Left lung (tissue), 10 donors: Measurements from ENCODE around the gene LRMDA. TPM values are rescaled to one million over a fixed set of nuclear protein-coding genes. Genes with fewer than 3 reads are reported as not detected.

Experiments
- ATAC-seq: fragments of 200-7000 bp; cut with Tn5 transposase; one replicate; pipeline ENCODE4 v1.9.1; 2020; ENCODE audit warnings: moderate library complexity
- DNase-seq, 4 donors: peaks; one replicate each; pipeline ENCODE4 v3.0.0-alpha.2; 2013 to 2020
- H3K27ac ChIP-seq, 2 donors: fragments of 200-600 bp; sonication (generic) in 1 of 2; one replicate each; pipeline versions ENCODE4 v1.5.0 to v1.8.0; 2020 to 2021
- H3K27me3 ChIP-seq, 2 donors: fragments of 200-600 bp; sonication (generic) in 1 of 2; one replicate each; pipeline versions ENCODE4 v1.5.0 to v1.8.0; 2020 to 2021
- H3K36me3 ChIP-seq, 2 donors: fragments of 200-600 bp; sonication (generic) in 1 of 2; one replicate each; pipeline versions ENCODE4 v1.5.0 to v1.8.0; 2020 to 2021
- H3K4me1 ChIP-seq, 2 donors: fragments of 200-600 bp; one replicate each; pipeline ENCODE4 v1.8.0; 2021
- H3K4me3 ChIP-seq, 2 donors: fragments of 200-600 bp; sonication (generic) in 1 of 2; one replicate each; pipeline versions ENCODE4 v1.5.0 to v1.8.0; 2020 to 2021; ENCODE audit warnings: mild to moderate bottlenecking in 1 of 2
- H3K9me3 ChIP-seq, 2 donors: fragments of 200-600 bp; sonication (generic) in 1 of 2; one replicate each; pipeline versions ENCODE4 v1.5.0 to v1.8.0; 2020 to 2021
- intact Hi-C, 2 donors: fragments of 100-400 bp; cut with DNase I; formaldehyde crosslinking; loops; one replicate each; pipeline versions ENCODE4 v1.11.2 to v1.14.2; 2022
- polyA plus RNA-seq, 6 donors: library from polyadenylated mRNA; unstranded; fragments of 120-200 nt; gene quantifications; one replicate each; pipeline ENCODE4 v1.2.1, GENCODE V29; 2013; ENCODE audit not compliant: insufficient read length in 6 of 6
- total RNA-seq, 2 donors: library from RNA; stranded (reverse); fragmentation: NEBNext Ultra II Directional; extraction: Animal tissue kit (Norgen Biotek cat#: 25700); gene quantifications; one replicate each; pipeline ENCODE4 v1.2.1, GENCODE V29; 2021
- TF ChIP-seq, protein P1 (sequence below), 2 donors: fragments of 200-600 bp; sonication (generic) in 1 of 2; IDR thresholded peaks; one replicate each; pipeline versions ENCODE4 v1.5.0 to v1.8.0; 2021; ENCODE audit warnings: antibody characterized with exemption in 2 of 2
- donor health status: DM: no; HTN: yes; CAD: no.
- donor health status: DM: no; HTN: no; CAD: no.

LRMDA gene
- total and polyA plus RNA-seq, 8 donors: 13.9 to 23.6 (median 18.7) TPM

DNA sequence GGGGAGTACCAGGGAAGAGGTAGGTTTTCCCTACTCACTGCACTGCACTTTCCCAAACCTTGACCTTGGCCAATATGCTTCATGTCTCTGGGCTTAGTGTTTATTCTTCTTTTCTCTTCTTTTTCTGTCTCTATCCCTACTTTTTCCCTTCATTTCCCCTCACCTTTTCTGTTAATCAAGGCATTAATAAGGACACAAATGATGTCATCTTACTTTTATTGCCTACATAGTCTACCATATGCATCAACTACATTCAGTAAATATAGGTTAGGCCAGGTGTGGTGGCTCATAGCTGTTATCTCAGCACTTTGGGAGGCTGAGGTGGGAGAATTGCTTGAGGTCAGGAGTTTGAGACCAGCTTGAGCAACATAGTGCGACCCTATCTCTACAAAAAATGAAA is 16.9 kb upstream of the LRMDA start:
- no peak for DNase-seq
- ATAC-seq: no peak
- H3K4me1 ChIP-seq: peaks cover 0 to 6% of the 10 kb centered on the region in 2 donors
- H3K9me3 ChIP-seq: no peaks in the 10 kb centered on the region
- no peak overlapping the region for H3K27ac ChIP-seq
- intact Hi-C loops: no loop called here
- peaks cover 0 to 14% of the 10 kb centered on the region in 2 donors for H3K27me3 ChIP-seq
- H3K36me3 ChIP-seq: no peaks in the 10 kb centered on the region
- TF ChIP-seq, protein P1, sequence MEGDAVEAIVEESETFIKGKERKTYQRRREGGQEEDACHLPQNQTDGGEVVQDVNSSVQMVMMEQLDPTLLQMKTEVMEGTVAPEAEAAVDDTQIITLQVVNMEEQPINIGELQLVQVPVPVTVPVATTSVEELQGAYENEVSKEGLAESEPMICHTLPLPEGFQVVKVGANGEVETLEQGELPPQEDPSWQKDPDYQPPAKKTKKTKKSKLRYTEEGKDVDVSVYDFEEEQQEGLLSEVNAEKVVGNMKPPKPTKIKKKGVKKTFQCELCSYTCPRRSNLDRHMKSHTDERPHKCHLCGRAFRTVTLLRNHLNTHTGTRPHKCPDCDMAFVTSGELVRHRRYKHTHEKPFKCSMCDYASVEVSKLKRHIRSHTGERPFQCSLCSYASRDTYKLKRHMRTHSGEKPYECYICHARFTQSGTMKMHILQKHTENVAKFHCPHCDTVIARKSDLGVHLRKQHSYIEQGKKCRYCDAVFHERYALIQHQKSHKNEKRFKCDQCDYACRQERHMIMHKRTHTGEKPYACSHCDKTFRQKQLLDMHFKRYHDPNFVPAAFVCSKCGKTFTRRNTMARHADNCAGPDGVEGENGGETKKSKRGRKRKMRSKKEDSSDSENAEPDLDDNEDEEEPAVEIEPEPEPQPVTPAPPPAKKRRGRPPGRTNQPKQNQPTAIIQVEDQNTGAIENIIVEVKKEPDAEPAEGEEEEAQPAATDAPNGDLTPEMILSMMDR (IDR thresholded peaks at IDR 0.05): no peak
- no peak overlapping the region for H3K4me3 ChIP-seq

DNA sequence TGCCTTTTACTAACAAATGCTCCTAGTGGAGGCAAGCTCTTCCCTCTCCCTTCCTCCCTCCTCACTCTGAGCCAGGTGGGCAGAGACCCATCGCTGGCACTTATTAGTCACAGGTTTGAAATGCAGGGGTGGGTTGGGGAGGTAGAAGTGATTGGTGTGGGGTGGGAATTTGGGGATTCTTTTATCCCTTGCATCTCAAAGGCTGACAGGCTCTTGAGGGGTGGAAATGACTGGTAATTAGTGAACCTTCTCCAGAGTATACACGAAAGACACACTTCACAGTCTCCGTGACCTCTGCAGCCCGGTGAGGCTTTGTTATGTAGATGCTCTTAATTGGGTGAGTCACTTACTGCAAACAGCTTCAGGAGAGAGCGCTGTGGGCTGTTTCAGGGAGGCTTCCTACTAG is 13.9 kb upstream of the LRMDA start:
- intact Hi-C loops: no loop called here
- H3K4me3 ChIP-seq: no peak overlapping the region
- H3K4me1 ChIP-seq: no peaks in the 10 kb centered on the region
- H3K9me3 ChIP-seq: no peaks in the 10 kb centered on the region
- TF ChIP-seq, protein P1 (IDR thresholded peaks at IDR 0.05): no peak
- ATAC-seq (peak; percentile 91), DNase-seq (no peak)
- no peaks in the 10 kb centered on the region for H3K27me3 ChIP-seq
- H3K36me3 ChIP-seq: no peaks in the 10 kb centered on the region
- no peak overlapping the region for H3K27ac ChIP-seq

DNA sequence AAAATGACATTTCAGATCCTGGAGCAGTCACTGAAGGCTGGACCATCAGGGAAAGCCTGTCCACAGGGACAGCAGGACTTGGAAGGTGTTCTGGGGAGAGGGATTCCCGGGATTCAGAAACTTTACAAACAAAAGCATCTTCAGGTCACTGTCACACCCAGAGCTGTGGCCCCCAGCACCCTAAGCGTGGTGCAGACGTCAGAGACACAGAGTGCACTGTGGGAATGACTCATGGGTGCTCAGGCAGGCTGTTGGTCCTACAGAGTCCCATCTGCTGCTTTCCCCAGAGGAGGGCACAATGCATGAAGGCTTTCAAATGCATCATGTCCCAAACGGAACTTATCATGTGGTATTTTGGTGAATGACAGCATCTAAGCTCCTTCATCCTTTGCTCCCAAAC is 13.1 kb upstream of the LRMDA start:
- H3K4me1 ChIP-seq: no peaks in the 10 kb centered on the region
- DNase-seq (no peak), ATAC-seq (no peak)
- H3K27me3 ChIP-seq: no peaks in the 10 kb centered on the region
- no peak overlapping the region for H3K27ac ChIP-seq
- H3K4me3 ChIP-seq: no peak overlapping the region
- intact Hi-C loops: no loop called here
- H3K36me3 ChIP-seq: no peaks in the 10 kb centered on the region
- no peaks in the 10 kb centered on the region for H3K9me3 ChIP-seq
- TF ChIP-seq, protein P1 (IDR thresholded peaks at IDR 0.05): no peak

DNA sequence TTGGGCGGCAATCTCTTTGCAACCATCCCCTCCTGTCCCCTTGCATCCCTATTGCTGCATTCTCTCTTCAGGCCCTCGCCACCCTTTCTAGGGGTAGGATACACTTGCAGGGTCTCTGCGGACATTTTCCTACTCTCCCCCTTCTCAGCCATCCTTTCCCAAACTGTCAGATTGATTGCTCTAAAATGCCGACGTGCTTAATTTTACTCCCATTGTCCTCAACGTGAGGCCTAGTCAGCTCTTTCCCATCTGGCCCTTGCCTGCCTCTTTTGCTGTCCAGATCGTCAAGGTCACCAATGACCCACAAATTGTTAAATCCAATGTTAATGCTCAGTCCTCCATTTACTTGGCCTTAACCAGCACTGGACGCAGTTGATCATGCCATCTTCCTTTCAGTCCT is 12.7 kb upstream of the LRMDA start:
- ATAC-seq (no peak), DNase-seq (no peak)
- no peaks in the 10 kb centered on the region for H3K27me3 ChIP-seq

DNA sequence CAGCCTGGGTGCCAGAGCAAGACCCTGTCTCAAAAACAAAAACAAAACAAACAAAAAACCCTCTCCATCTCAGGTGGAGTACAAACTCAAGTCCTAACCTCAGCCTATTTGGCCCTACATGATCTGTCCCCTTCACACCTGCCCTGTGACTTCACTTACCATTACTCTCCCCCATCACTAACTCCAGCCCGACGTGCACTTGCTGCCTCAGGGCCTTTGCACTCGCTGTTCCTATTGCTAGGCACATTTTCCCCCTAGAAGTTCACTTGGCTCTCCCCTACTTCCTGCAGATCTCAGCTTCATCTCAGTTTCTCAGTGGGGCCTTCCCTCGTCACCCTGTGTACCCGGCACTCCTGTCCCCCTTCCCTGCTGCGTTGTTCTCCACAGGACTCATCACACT is 8.5 kb upstream of the LRMDA start:
- peaks cover 7 to 12% of the 10 kb centered on the region in 2 donors for H3K4me1 ChIP-seq
- intact Hi-C loops: no loop called here
- TF ChIP-seq, protein P1 (IDR thresholded peaks at IDR 0.05): no peak
- no peak for ATAC-seq
- DNase-seq: no peak
- no peak overlapping the region for H3K27ac ChIP-seq
- H3K36me3 ChIP-seq: no peaks in the 10 kb centered on the region
- no peaks in the 10 kb centered on the region for H3K27me3 ChIP-seq
- no peak overlapping the region for H3K4me3 ChIP-seq
- no peaks in the 10 kb centered on the region for H3K9me3 ChIP-seq

More for the DNA sequence above, 12.7 kb upstream of the LRMDA start:
- H3K4me3 ChIP-seq: no peak overlapping the region
- no peaks in the 10 kb centered on the region for H3K4me1 ChIP-seq
- intact Hi-C loops: no loop called here
- TF ChIP-seq, protein P1 (IDR thresholded peaks at IDR 0.05): no peak
- H3K36me3 ChIP-seq: no peaks in the 10 kb centered on the region
- H3K9me3 ChIP-seq: no peaks in the 10 kb centered on the region
- H3K27ac ChIP-seq: no peak overlapping the region
